Activated CD8-positive, alpha-beta memory T cell treated with anti-CD3 and anti-CD28 coated beads, Interleukin-2, amount 50 U/mL, for 1 hour (primary cell): ENCODE results near the gene RAB19.

Source experiments
- DNase-seq: peaks from one replicate; pipeline ENCODE4 v3.0.0-alpha.2; 2020; ENCODE audit errors: extremely low read depth

The RAB19 gene, protein sequence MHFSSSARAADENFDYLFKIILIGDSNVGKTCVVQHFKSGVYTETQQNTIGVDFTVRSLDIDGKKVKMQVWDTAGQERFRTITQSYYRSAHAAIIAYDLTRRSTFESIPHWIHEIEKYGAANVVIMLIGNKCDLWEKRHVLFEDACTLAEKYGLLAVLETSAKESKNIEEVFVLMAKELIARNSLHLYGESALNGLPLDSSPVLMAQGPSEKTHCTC

DNA sequence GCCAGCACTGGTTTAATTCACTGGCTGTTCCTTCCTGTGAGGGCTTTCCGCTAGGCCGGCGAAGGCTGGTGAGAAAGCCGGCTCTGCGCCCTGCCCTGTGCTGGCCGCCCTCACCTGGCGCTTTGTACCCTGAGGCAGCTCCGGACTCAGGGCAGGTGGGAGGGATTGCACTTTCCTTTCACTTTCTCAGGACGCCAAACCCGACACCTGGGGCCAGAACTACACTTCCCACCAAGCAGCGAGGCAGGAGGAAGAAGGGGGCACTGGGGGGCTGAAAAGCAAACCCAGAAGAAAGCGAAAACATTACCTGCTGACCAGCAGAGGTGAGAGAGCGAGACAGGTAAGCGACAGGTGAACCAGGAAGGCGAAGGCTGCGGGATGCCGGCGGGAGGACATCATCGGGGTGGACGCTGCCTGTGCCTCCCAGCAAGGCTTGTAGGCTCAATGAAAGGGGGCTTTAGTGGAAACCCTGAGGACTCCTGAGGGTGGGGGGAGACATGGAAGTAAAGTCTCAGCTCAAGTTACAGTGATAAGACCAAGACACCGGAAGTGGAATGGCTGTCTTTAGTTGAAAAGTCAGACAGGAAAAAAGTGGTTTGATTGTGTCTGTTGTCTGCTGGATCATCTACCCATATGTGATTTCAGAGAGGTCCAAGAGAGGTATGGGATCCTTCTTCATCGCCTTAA lies at the start of gene RAB19:
TSS of gene RAB19 (plus strand) at position 181 of the 687 bp plus-strand sequence. CDS start 3,589 bp downstream, outside the sequence.
- no peak for DNase-seq

DNA sequence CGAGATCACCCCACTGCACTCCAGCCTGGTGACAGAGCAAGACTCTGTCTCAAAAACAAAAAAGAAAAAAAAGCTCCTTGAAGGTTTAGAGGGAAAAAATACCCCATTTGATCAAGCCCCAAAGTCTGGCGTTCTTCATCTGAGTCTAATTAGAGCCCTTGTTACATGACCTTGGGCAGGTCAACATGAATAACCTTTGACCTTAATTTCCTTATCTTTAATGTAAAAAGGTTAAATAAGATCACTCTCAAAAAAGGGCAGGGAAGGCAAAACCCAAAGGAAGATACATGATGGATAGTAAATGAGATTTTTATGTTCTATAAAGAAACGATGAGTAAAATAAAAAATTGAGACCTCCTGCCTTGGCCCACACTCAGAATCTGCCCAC lies 45.8 kb upstream of the RAB19 start:
- DNase-seq, result no peak

DNA sequence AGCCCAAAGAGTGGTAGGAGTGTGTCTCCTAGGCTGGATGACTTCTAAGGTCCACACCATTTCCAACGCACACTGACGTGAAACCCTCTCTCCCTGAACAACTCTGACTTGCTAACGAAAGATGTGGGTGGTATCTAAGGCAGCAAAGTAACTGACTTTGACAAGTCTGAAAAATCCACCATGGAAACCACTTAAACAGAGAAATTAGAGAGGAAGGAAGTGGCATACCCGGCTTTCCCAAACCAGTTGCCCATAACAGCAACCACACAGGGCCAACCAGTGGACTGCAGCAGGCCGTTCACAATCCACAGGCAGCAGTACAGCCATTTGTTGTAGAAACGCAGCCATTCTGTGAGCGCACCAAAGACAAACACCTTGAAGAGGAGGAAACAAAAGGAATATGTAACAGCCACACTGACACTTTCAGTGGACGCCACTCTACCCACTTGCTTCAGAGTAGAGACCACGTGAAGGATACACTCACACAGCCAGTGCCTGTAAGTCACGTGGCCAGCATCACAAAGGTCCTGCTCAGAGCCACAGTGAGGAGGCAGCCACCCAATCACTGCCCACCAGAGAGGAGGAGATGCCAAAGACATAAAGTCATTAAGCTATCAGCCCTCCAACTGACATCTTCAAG lies 45.3 kb upstream of the RAB19 start:
- no peak for DNase-seq

DNA sequence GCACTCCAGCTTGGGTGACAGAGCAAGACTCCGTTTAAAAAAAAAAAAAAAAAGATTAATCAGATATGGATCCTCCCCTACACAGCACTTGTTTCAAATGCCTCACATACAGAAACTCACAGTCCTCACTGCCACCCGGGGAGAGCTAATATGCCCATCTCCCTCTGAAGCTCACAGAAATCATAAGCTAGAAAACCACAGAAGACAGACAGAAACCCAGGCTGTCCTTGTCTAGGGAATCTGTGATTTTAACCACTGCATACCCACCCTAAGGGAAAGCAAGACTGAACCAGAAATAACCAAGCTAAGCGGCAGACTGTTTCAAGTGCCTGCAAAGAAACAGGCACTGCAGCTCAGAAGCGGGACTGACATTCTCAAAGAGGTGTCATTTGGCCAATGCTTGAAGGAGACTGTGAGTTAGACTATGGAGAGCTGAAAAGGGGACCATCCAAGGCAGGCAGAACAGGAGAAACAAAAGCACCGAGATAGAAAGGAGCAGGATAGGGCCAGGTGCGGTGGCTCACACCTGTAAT lies 43.1 kb upstream of the RAB19 start:
- DNase-seq, result no peak

DNA sequence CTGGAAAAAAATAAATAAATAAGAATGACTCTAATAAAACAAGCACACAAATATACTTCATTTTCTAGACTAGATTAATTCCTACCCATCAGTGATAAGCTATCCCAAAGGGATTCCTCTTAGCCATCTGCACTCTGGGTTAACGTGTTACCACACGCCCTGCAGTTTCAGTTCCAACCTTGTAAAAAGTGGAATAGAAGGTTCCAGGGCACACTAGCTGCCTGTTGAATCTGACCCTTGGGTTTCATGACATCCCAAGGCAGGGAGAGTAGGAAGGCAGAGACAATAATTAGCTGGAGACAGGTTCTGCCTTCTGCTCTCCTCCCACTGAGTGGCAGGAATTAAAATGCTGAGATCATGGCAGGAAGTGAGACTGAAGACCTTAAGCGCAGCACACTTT lies 39.0 kb upstream of the RAB19 start:
- DNase-seq, result no peak

DNA sequence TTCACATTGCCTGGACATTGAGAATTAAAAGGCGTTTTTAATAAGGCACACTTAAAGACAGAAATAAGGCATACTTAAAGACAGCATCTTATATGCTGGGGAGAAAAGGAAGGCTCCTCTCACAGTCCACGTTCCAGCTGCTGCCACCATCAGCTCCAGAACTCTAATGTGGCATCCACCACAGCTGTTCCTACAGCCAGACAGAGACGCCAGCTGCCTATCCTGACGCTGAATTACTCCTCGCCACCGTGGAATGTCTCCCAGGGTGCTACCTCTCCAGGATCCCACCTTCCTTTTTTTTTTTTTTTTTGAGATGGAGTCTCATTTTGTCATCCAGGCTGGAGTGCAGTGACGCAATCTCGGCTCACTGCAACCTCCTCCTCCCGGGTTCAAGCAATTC lies 36.3 kb upstream of the RAB19 start:
- DNase-seq, result no peak

DNA sequence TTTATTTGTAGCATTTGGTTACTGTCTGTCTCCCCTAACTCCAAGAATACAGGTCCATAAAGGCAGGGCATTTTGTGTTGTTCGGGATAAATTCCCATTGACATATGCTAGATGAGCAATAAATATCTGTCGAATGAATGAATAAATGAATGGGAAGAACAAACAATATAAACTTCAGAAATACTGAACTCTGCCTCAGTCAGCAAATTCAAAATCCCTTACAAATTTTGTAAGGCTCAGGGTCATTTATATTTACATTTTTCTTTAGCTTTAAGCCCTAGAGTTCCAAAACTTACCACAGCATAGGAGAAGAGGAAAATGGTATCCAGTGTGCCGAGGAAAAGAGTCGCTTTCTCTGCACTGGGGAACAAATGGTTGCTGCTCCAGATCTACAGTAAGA lies 34.6 kb upstream of the RAB19 start:
- no peak for DNase-seq

DNA sequence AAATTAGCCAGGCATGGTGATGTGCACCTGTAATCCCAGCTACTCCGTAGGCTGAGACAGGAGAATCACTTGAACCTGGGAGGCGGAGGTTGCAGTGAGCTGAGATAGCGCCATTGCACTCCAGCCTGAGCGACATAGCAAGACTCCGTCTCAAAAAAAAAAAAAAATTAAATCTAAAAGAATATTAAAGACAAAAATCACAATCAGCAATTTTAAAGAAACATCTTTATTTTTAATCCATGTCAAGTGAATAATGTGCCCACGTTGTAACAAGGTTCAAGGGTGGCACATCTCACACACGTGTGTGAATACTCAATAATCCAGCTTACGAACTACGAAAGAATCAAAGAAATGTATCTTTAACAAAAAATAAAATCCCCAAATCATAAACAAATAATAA lies 28.5 kb upstream of the RAB19 start:
- no peak for DNase-seq

DNA sequence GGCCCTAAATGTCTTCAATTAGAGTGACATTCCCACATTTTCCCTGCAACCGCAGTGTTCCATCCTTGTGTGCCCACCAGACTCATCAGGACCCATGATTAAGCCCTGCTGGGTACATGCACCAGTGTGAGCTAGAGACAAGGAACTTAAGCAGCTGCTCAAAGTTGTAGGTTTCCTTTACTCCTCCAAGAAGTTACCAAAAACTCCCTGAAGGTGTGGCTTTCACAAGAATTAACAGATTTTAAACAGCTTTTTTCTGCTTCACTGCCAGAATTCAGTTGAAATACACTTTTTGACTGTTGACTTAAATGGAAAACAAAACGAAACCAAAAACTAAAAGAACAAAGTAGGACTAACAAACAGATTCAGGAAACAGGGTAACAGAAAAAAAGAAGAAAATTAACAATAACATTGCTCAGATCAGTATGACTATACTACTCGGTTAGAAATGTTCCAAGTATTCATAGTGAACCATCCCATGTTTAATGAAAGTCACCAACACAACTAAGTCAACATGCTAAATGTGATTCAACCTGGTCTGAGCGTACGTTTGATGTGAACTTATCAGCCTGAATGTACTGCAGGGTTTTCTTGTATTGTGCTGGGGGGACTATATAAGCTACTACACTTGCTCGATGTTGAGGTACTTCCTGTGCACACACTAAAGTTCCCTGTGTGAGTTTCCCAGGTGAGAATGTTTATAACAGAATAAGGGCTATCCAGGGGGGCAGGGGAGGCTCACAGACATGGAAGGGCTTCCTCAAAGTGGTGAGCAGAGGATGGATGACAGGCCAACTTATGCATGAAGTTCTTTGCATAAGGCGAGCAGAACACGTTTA lies 27.7 kb upstream of the RAB19 start:
- DNase-seq, result no peak

DNA sequence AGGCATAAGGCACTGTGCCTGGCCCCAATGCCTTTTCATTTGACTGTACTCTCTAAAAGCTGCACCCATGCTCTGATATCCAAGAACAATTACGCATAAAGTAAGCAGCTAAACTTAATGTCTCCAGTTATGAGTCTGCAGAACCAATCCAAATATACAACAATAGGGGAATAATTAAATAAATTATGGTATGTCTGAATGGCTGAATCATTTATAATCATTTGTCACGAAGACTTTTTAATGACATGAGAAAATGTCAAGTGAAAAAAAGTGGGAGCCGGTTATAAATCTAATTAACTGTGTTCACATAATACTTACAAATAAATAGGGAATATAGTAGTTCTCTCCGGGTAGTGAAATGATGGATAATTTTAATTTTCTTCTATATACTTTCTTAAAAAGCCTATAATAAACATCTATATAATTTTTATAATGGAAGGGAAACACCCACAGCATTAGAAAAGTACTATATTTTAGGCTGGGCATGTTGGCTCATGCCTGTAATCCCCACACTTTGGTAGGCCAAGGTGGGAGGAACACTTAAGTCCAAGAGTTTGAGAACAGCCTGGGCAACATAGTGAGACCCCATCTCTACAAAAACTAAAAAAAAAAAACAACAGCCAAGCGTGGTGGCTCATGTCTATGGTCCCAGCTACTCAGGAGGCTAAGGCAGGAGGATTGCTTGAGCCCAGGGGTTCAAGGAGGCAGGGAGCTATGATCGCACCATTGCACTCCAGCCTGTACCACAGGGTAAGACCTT lies 19.7 kb upstream of the RAB19 start:
- DNase-seq, result no peak

DNA sequence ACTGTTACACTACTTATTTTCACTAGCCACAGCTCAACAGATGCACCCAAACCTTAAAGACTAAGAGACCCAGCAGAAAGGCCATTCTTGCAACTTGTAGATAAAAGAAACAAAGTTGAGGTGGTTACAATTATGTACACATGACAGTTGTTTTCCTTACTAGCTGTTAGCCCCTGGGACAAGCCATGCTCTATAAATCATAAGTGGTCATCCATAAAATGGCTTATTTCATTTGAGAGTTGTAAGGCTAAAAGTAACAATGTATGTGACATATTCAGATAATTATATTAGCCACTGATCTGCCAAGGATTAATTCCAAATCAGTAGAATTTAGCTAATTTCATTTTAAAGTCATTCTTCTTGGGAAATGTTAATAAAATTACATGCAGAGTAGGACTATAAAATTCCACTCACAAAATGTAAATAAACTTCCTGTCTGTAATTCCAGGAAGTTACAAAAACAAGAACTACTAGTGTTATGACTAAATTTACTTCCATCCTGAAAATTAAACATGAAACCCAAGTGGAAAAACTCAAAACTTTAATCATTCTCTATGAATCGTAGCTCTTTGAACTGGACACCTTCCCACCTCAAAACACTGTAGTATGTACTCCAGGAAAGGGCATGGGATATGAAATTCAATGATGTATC lies 18.8 kb upstream of the RAB19 start:
- no peak for DNase-seq

DNA sequence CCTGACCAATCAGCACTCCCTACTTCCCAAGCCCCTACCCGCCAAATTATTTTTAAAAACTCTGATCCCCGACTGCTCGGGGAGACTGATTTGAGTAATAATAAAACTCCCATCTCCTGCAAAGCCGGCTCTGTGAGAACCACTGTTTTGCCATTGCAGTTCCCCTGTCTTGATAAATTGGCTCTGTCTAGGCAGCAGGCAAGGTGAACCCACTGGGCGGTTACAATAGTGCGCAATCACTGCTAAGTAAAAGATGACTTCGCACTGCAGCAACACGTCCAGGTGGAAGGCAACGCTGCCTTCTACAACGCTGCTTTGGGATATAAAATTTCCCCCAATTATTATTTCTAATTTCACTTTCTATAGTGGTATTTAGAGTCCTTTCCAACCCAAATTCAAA lies 14.4 kb upstream of the RAB19 start:
- DNase-seq, result no peak

DNA sequence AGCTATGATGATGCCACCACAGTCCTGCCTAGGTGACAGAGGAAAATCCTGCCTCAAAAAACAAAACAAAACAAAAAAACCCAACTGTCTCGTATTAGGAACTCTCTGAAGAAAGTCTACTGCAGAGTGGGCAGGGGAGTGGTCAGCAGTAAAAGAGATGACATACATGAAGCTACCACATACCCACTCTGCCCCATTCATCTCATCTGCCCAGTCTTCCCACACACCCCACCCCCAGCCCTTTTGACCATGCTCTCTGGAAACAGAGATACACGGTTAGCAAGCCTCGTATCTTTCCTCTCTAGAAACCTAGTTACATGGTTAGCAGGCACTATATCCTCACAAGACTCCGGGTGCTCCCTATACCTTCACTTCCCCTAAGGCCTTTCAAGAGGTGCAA lies 13.8 kb upstream of the RAB19 start:
- no peak for DNase-seq

DNA sequence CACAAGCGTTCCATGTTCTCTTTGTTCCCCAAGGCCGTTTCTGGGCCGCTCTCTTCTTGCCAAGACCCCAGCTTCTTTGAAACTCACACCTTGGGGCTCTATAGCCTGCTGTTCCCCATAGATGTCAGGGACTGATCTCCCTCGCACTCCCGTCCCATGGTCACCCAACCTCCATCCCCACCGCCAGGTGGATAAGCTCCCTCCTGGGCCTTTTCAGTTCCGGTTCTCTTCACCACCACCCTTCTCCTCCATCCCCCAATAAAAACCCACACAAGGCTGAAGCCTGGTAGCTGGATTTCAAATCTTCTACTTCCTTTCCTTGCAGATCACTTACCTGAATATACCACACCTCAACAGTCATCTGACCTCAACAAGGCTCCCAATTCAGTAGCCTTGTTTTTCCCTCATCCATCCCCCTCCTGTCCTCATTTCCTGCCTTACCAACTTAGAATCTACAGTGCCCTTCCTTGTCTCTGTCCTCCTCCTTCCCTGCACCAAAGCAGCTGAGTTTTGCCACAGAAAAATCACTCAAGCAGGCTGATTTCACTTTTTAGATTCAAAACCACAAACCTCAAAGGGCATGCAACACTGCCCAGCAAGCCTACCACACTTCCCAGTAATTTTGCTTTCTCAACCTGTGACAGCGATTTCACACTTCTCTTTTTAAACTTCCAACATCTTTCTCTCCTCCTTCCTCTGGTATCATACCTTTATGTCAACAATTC lies 13.2 kb upstream of the RAB19 start:
- DNase-seq, result no peak

DNA sequence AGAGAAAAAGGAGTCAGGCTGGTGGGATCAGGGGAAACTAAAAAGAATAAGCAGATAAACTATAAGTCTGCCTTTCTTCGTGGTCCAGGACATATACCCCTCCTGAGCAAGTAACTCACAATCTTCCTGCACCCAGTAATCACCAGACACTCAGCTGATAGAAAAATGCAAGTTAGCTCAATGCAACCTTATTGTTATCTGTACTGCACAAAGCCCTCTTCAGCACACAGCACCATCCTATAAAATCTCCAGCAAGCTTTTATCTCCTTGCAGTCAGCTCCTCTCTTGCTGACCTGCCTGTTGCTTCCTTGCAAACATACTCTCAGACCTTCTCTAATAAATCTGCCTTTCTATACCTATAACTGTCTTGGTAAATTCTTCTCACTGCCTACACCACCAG lies 12.2 kb upstream of the RAB19 start:
- DNase-seq, result no peak

DNA sequence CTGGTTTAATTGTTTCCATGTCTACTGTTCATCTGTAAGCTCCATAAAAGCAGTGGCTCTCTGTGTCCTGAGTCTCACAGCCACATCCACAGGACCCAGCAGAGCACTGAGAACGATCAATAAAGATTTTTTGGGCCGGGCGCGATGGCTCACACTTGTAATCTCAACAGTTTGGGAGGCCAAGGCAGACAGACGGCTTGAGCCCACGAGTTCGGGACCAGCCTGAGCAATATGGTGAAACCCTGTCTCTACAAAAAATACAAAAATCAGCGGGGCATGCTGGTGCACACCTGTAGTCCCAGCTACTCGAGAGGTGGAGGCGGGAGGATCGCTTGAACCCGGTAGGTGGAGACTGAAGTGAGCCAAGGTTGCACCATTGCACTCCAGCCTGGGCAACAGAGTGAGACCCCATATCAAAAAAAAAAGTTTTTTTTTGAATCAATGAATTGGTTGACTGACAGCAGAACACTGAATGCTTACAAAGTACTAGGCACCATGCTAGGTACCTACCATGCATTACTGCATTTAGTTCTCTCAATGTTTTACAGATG lies 10.0 kb upstream of the RAB19 start:
- DNase-seq, result no peak

DNA sequence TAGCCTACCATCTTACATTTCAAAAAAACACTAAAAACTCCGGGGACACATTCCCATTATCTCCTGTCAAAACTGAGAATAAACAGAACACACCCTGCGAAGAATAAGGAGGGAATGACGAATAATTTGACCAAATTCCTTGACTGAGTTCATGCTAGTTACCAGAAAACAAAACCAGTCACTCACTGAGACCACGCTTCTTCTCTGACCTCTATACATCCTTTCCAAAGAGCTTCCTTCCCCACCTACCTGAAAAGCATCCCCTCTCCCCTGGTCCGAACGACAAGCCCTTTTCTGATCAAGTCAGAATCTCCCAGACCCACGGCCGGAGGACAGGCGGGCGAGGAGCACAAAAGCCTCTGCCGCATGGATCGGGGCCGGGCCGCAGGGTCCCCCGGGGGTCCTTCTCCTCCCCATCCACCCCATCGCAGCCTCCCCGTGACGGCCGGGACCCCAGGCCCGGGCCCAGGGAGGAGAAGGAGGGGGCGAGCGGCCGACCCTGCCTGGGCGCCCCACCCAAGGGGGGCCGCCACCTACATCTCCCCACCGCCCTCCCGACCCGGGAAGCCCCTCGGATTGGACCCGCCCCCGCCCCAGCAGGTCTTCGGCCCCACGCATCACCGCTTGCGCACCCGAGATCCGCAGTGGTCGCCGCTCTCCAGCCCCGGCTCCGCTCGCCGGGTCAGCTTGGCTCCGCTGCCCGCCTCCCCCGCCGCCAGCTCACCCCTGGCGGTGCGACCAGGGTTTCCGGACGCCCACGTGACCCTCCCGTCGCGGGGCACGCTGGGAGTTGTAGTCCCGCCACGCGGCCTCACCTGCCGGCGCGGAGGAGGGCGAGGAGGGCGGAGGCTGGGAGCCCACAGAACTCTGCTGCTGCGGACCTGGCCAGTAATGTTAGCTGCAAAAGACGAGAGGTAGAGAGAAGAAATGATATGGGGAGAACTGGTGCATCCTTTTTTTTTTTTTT lies 5.8 kb upstream of the RAB19 start, which contains the start of gene SLC37A3:
TSS of gene SLC37A3 (minus strand) at position 747 of the 967 bp plus-strand sequence. CDS start 16,004 bp downstream, outside the sequence.
- DNase-seq, result peak; percentile 35

DNA sequence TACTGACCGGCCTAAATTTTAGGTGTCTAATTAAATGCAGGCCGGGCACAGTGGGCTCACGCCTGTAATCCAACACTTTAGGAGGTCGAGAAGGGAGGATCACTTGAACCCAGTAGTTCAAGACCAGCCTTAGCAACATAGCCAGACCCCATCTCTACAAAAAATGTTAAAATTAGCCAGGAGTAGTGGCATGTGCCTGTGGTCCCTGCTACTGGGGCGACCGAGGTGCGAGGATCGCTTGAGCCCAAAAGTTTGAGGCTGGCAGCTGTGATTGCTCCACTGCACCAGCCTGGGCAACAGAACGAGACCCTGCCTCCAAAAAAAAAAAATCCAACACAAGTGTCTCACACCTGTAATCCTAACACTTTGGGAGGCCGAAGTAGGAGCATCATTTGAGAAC lies 5.0 kb upstream of the RAB19 start:
- DNase-seq, result no peak

DNA sequence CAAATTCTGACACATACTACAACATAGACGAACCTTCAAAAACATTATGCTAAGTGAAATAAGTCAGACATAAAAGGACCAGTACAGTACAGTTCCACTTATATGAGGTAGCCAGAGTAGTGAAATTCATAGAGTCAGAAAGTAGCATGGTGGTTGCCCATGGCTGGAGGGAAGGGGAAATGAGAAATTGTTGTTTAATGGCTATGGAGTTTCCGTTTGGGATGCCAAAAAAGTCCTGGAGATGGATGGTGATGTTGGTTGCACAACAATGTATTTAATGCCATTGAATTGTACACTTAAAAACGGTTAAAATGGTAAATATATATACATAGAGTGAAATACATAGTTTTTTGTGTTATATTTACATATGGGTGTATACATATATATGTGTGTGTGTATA lies 3.5 kb upstream of the RAB19 start:
- DNase-seq, result no peak
